Thyroid gland (tissue), 4 donors: ENCODE results near the gene NAXD. TPM values are rescaled to one million over a fixed set of nuclear protein-coding genes. Genes with fewer than 3 reads are reported as not detected.

Experiments
- DNase-seq, 2 donors: peaks; one replicate each; pipeline ENCODE4 v3.0.0-alpha.2; 2019
- H3K27ac ChIP-seq, 3 donors: fragments of 200-600 bp; sonication (generic); 1 replicate in 2 of 3; 2 replicates in 1 of 3; pipeline ENCODE4 v1.5.1; 2016 to 2019; ENCODE audit warnings: mild to moderate bottlenecking in 1 of 3, moderate library complexity in 1 of 3
- H3K27me3 ChIP-seq: fragments of 200-600 bp; sonication (generic); one replicate; pipeline ENCODE4 v1.5.1; 2019
- H3K36me3 ChIP-seq, 2 donors: fragments of 200-600 bp; sonication (generic); one replicate each; pipeline ENCODE4 v1.5.1; 2016 to 2019
- H3K4me1 ChIP-seq, 2 donors: fragments of 200-600 bp; sonication (generic); one replicate each; pipeline ENCODE4 v1.5.1; 2017 to 2019
- H3K4me3 ChIP-seq, 3 donors: fragments of 200-600 bp; sonication (generic); replicated peaks in 1 of 3; 1 replicate in 2 of 3; 2 replicates in 1 of 3; pipeline ENCODE4 v1.5.1; 2016; ENCODE audit warnings: mild to moderate bottlenecking in 1 of 3
- H3K9me3 ChIP-seq: fragments of 200-600 bp; sonication (generic); one replicate; pipeline ENCODE4 v1.5.1; 2017
- POLR2A ChIP-seq, 2 donors: fragments of 450-650 bp; IDR thresholded peaks; one replicate each; pipeline ENCODE4 v1.6.1; 2017; ENCODE audit warnings: antibody characterized with exemption in 2 of 2, mild to moderate bottlenecking in 2 of 2, moderate library complexity in 1 of 2
- WGBS, 2 donors: methylation state at CpG; one replicate each; pipeline ENCODE4 v1.1.5; 2017; 5-methylcytosine and 5-hydroxymethylcytosine counted together
- intact Hi-C: fragments of 100-400 bp; cut with DNase I; formaldehyde crosslinking; loops from one replicate; pipeline ENCODE4 v1.15.1; 2023
- total RNA-seq, 4 donors: library from RNA; depleted of rRNA; stranded (reverse); fragments of >200 nt; gene quantifications; one replicate each; pipeline ENCODE4 v1.2.3, GENCODE V29; 2016
- TF ChIP-seq, protein P1 (sequence below), 6 experiments: fragments of 200-600 bp in 3 of 6; fragments of 450-650 bp in 3 of 6; sonication (generic) in 3 of 6; IDR thresholded peaks; one replicate each; pipeline ENCODE4 v1.5.1; 2016 to 2019; ENCODE audit warnings: antibody characterized with exemption in 6 of 6, mild to moderate bottlenecking in 2 of 6, inconsistent platforms in 1 of 6, moderate library complexity in 1 of 6

The NAXD gene
- total RNA-seq, 4 donors from 2014 or later, result 38.2 to 46.6 (median 42.8) TPM

DNA sequence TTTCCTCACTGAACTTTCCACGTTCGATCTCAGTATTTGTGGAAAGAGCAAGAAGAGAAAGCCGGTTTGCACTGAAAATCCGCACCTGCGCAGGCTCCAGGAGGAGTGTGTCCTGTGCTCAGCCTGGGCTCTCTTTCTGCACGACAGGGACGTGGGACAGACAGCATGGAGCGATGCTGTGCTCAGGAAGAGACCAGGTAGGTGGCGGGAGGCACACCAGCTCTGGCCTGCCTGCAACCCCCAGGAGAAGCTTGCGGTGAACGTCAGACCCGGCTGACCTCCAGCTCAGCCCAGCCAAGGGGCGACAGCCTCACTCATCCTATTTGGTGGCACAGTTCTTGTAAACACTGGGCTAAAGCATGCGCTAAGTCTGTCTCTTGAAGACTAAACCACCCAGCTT is 35.9 kb downstream of the NAXD start:
- Histone ChIP-seq H3K4me3 (no peak overlapping the region), H3K9me3 (no peaks in the 10 kb centered on the region), H3K27ac (peak overlapping the region in 1 of 3 donors; percentile 20), H3K27me3 (no peaks in the 10 kb centered on the region), H3K4me1 (peaks cover 13% of the 10 kb centered on the region in 2 donors), H3K36me3 (peaks cover 0 to 8% of the 10 kb centered on the region in 2 donors)
- TF ChIP-seq POLR2A (IDR thresholded peaks at IDR 0.05), result no peak
- TF ChIP-seq, protein P1, sequence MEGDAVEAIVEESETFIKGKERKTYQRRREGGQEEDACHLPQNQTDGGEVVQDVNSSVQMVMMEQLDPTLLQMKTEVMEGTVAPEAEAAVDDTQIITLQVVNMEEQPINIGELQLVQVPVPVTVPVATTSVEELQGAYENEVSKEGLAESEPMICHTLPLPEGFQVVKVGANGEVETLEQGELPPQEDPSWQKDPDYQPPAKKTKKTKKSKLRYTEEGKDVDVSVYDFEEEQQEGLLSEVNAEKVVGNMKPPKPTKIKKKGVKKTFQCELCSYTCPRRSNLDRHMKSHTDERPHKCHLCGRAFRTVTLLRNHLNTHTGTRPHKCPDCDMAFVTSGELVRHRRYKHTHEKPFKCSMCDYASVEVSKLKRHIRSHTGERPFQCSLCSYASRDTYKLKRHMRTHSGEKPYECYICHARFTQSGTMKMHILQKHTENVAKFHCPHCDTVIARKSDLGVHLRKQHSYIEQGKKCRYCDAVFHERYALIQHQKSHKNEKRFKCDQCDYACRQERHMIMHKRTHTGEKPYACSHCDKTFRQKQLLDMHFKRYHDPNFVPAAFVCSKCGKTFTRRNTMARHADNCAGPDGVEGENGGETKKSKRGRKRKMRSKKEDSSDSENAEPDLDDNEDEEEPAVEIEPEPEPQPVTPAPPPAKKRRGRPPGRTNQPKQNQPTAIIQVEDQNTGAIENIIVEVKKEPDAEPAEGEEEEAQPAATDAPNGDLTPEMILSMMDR (IDR thresholded peaks at IDR 0.05), result no peak
- WGBS, 2 donors, result 57 to 73% methylated on average over 13 to 14 of the region's 14 CpGs
- no peak for DNase-seq
- intact Hi-C loops, result no loop called here

DNA sequence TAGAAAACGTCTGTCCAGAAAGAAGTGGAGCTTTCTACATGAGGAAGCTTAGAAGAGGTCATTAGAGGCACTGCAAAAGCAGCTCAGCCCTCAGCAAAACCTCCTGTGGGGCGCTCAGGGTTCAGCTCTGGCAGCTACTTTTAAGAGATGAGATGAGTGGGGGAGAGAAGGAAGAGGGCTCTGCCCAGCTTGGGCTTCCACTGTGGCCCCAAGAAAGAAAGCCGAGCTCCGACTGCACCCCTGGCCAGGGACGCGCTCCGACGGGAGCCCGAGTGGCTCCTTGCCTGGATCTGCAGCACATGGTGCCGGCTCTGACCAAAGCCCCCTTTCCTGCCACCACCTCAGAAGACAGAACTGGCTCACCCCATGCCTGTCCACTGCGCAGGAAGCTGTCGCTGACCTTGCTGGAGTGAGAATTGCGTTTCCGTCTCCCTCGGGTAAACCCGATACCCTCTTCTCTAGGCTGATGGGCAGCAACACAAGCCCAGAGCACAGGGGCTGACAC is 36.4 kb downstream of the NAXD start:
- intact Hi-C loops, result no loop called here
- TF ChIP-seq POLR2A (IDR thresholded peaks at IDR 0.05), result no peak
- TF ChIP-seq, protein P1 (IDR thresholded peaks at IDR 0.05), result no peak
- peak overlapping the region in 1 of 3 donors; percentile 20 for H3K27ac ChIP-seq
- H3K36me3 ChIP-seq, result peaks cover 0 to 8% of the 10 kb centered on the region in 2 donors
- H3K4me3 ChIP-seq, result no peak overlapping the region
- peak; percentile 49 to 59 for DNase-seq
- no peaks in the 10 kb centered on the region for H3K27me3 ChIP-seq
- H3K9me3 ChIP-seq, result no peaks in the 10 kb centered on the region
- 39 to 50% methylated on average over 9 to 16 of the region's 16 CpGs for WGBS, 2 donors
- peaks cover 13% of the 10 kb centered on the region in 2 donors for H3K4me1 ChIP-seq

DNA sequence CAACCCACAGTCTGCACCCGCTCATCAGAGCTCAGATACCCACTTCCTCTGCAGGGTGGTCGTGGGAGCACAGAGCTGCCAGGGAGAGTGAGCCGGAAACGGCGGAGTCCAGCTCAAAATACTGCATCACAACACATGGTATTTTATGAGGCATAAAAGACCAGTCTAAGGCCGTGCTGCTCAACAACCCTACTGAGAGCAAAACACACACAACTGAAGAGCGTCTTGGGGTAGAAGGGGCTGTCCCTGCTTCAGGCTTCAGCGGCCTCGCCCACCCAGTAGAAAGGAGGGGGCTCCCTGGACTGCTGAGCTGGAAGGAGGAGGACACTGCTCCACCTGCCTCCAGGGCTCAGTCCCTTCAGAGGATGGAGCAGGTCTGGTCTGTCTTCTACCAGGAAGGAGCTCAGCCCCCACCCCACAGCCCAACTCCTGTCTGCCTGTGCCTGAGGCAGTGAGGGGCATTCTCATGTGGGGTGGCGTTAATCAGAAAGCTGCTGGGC is 36.9 kb downstream of the NAXD start:
- Histone ChIP-seq H3K9me3 (no peaks in the 10 kb centered on the region), H3K27me3 (no peaks in the 10 kb centered on the region), H3K27ac (no peak overlapping the region), H3K4me3 (no peak overlapping the region), H3K36me3 (peaks cover 0 to 8% of the 10 kb centered on the region in 2 donors), H3K4me1 (peaks cover 13% of the 10 kb centered on the region in 2 donors)
- WGBS, 2 donors, result 62 to 70% methylated on average over 7 to 10 of the region's 10 CpGs
- TF ChIP-seq, protein P1 (IDR thresholded peaks at IDR 0.05), result no peak
- TF ChIP-seq POLR2A (IDR thresholded peaks at IDR 0.05), result no peak
- no peak for DNase-seq
- intact Hi-C loops, result no loop called here

DNA sequence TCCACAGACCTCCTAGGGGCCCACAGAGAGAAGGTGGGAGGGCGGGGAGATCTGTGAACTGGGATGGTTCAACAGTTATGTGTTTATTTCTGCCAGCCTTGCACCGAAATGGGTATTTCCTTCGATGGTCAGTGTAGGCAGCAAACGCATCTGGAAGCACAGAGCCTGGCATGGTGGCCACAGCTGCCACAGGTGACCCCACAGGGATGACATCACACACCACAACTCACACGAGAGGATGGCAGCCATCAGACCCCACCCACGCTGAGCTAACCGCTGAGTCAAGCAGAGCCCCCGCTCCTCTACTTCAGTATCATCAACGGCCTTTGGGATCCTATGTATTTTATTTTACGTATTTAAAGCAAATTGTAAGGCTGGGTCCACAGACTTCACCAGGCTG is 37.4 kb downstream of the NAXD start:
- 85 to 98% methylated on average over 10 of the region's 10 CpGs for WGBS, 2 donors
- H3K9me3 ChIP-seq, result no peaks in the 10 kb centered on the region
- no peak for DNase-seq
- no peak overlapping the region for H3K27ac ChIP-seq
- intact Hi-C loops, result no loop called here
- no peak overlapping the region for H3K4me3 ChIP-seq
- peaks cover 13% of the 10 kb centered on the region in 2 donors for H3K4me1 ChIP-seq
- no peaks in the 10 kb centered on the region for H3K27me3 ChIP-seq
- TF ChIP-seq, protein P1 (IDR thresholded peaks at IDR 0.05), result no peak
- no peak for TF ChIP-seq POLR2A (IDR thresholded peaks at IDR 0.05)
- H3K36me3 ChIP-seq, result peaks cover 0 to 8% of the 10 kb centered on the region in 2 donors

DNA sequence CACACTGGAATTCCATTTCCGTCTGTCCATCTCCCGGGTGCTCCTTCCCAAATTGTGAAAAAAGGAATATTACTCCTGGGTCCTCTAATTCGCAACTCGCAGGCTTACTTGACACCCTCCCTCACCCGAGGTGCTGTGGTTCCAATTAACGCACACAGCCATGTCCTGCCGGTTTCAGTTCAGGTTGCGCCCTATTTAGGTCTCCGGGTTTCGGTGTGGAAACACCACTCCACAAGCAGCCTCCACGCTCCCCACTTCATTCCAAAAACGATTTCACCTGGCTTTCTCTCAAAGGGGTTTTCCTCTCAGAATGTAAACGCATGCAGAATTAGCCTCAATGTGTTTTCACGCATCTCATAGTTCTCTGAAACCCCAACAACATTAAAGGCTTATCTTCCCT is 37.9 kb downstream of the NAXD start:
- intact Hi-C loops, result no loop called here
- H3K4me1 ChIP-seq, result peaks cover 13% of the 10 kb centered on the region in 2 donors
- H3K27me3 ChIP-seq, result no peaks in the 10 kb centered on the region
- H3K36me3 ChIP-seq, result peaks cover 0 to 8% of the 10 kb centered on the region in 2 donors
- H3K27ac ChIP-seq, result no peak overlapping the region
- no peak overlapping the region for H3K4me3 ChIP-seq
- TF ChIP-seq, protein P1 (IDR thresholded peaks at IDR 0.05), result no peak
- no peak for TF ChIP-seq POLR2A (IDR thresholded peaks at IDR 0.05)
- no peaks in the 10 kb centered on the region for H3K9me3 ChIP-seq
- WGBS, 2 donors, result 84 to 91% methylated on average over 14 of the region's 14 CpGs
- DNase-seq, result no peak
